HuH-7 (cell line): Measurements from ENCODE around the gene OPN1LW.
"Not testable (repeated sequence)": the region's sequence is repeated elsewhere in the genome, so short reads cannot be mapped to it uniquely, and the experiment has no call there.

Experiments used
- DNase-seq: peaks from one replicate; pipeline ENCODE4 v3.0.0; 2011; ENCODE audit warnings: low spot score

The OPN1LW gene

DNA sequence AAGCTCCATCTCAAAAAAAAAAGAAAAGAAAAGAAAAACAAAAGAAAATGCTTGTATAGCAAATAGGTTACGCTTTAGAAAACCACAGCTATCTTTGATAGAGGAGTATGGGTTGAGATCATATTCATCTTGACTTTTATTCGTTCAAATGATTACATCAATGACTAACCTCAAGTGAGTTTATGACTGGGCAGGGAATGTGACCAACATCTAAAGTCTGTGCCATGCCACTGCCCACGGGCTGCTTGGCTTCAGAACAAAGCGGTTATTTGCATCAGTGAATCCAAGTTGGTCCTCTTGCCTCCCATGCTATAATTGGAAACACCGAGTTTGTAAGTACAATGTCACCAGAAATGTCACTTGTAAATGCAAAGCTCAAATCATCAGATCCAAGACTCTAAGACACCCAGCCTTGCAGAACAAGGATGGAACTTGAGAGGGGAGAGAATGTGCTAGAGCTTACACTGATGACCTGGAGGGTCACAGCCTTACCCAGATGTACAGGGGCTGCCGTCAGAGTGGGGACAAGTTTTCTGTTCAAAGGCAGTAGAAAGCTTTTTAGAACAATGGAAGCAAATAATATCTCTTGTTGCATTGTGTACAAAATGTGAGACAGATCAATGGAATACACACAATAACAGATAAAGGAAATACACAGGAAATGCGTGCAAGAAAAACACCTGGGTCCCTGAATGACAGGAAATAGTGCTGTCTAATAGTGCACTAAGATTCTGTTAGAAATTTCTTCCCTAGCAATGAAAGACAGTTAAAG is 8.4 kb upstream of the OPN1LW start:
- DNase-seq, result no peak

DNA sequence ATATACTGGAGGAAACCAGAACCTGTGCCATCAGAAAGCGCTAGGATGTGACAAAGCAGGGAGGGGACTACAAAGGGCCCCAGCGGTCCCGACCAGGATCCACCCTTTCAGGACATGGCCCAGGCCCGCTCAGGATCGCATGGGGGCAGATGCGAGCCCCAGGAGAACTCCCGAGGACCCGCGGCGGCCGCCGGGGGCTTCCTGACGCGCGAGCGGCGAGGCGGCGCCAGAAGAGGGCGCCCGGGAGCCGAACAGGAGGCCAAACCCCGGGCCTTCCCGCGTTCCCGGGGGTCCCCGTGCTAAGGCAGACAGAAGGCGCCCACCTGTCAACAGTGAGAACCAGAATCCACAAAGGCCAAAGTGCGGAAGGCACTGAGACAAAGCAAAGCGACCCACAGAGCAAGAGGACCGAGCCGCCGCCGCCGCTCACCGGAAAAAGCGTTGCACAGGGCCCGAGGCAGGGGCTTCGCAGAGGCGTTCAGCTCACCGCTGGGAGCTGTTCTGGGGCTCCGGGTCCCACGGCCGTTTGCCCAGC is 7.3 kb upstream of the OPN1LW start:
- peak; percentile 75 for DNase-seq

DNA sequence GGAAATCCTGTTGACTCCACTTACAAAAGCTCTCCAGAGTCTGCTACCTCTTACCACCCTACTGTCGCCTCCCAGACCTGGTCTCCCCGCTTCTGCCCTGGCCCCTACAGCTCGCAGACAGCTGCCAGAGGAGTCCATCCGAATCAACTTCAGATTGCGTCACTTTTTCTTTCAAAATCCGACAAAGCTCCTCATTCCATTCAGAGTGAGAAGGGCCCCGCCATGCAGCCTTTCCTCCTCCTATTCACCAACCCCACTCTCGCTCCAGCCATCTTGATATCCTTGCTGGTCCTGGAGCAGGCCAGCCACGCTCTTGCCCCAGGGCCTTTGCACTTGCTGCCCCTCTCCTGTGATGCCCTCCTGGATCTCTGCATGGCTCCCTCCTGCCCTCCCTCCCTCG is 5.2 kb upstream of the OPN1LW start:
- no peak for DNase-seq

DNA sequence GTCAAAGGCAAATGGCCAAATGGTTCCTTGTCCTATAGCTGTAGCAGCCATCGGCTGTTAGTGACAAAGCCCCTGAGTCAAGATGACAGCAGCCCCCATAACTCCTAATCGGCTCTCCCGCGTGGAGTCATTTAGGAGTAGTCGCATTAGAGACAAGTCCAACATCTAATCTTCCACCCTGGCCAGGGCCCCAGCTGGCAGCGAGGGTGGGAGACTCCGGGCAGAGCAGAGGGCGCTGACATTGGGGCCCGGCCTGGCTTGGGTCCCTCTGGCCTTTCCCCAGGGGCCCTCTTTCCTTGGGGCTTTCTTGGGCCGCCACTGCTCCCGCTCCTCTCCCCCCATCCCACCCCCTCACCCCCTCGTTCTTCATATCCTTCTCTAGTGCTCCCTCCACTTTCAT is 3.8 kb upstream of the OPN1LW start:
- no peak for DNase-seq

DNA sequence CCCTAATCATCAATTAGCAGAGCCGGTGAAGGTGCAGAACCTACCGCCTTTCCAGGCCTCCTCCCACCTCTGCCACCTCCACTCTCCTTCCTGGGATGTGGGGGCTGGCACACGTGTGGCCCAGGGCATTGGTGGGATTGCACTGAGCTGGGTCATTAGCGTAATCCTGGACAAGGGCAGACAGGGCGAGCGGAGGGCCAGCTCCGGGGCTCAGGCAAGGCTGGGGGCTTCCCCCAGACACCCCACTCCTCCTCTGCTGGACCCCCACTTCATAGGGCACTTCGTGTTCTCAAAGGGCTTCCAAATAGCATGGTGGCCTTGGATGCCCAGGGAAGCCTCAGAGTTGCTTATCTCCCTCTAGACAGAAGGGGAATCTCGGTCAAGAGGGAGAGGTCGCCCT is 3.3 kb upstream of the OPN1LW start:
- DNase-seq, result no peak

DNA sequence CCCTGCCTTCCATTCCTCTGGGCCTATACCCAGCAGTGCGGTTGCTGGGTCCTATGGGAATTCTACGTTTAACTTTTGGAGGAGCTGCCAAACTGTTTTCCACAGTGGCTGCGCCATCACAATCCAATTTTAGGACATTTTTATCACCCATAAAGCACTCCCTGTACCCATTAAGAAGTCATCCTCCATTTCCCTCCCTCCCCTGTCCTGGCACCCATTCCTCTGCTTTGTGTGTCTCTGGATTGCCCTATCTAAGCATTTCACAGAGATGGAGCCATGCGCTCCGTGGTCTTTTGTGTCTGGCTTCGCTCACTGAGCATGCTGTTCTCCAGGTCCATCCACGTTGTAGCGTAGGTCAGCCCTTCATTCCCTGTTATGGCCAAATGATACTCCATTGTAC is 1.7 kb upstream of the OPN1LW start:
- DNase-seq, result no peak

DNA sequence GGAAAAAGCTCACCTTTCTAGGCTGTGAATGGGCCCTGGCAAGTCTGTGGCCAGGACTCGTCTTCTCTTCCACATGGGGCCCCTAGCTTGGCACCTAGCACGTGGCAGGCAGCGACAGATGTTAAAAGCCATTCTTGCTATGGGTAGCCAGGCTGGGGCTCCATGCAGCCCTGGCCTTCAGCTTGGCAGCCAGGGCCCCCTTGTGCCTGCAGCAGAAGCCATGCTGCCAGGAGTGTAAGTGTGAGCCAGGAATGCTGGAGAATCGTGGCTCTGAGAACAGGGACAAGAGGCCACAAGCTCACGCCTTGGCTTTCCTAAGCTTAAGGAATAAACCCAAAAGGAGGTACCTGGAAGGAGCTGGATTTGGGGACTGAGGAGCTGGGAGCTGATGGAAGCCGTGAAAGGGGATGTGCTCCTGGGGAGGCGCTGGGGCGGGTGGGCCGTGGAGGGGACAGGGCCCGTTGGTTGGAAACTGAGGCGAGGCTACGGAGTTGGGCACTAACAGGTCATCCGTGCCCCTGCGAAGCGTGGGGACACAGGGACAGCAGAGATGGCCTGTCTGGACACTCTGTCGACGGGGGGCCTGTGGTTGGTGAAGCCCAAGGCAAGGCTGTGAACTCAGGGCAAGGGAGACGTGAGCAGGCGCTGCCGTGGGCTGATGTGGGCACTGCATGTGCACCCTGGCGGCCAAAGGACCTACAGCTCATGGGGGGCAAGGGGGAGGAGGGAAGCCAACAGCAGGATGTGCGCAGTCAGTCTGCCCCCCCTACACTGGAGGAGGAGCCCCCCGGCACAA is 895 bp upstream of the OPN1LW start:
- no peak for DNase-seq

DNA sequence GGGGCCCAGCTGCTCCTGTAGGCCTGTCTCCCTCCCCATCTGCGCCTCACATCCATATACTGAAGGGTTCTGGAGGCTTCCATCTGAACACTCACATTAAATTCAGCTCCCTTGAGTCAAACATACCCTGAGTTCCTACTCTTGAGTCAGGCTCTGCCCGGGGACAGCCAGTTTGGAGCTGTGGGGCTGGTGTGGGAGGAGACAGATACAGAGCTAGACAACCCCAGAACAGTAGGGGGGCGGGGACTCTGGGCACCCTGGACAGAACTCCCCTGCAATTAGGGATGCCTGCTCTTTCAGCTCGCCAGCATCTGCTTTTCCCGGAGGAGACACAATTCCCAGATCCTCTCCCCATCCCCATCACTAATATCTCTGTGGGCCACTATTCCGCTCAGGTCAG is 7.0 kb downstream of the OPN1LW start:
- DNase-seq, result not testable (repeated sequence)

DNA sequence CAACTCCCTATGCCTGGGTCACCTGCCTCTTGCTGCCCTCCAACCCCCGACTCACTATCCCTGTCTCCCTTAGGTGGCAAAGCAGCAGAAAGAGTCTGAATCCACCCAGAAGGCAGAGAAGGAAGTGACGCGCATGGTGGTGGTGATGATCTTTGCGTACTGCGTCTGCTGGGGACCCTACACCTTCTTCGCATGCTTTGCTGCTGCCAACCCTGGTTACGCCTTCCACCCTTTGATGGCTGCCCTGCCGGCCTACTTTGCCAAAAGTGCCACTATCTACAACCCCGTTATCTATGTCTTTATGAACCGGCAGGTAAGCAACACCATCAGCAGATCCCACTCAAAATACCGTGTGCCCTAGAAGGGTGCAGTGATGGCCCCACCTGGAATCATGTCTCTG is 12.2 kb downstream of the OPN1LW start:
- DNase-seq, result not testable (repeated sequence)

DNA sequence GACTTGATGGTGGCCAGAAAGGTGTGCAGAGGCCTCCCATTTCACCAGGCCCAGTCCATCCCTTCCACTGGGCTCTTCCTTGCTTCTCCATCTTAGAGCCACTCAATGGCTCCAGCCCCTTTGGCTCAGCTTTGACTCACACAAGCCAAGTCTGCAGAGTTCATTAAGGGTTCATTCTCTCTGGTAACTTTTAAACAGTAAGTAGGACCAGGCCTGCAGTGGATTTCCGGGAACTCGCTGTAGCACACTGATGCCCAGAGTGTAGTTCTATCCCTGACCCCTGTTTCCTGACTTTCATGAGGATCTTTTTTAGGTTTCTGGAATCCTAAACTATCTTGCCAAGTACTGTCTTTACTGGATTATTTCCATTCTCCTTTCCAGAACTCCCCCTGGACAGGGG is 13.2 kb downstream of the OPN1LW start:
- not testable (repeated sequence) for DNase-seq

DNA sequence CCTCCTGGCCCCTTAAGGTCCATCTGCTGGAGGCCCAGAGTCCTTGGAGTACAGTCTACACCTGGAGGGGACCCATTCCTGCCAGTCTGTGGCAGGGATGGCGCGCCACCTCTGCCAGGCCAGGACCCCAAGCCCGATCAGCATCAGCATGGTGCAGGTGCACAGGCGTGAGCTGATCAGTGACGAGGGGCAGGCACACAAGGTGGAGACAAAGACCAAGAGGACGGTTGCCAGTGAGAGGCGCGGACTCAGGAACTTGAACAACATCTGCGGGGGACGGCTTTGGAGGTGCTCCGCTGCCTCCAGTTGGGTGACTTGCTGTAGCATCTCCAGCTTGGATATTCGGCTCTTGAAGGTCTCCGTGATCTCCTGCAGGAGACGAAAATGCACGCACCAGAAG is 15.3 kb downstream of the OPN1LW start:
- DNase-seq, result not testable (repeated sequence)

DNA sequence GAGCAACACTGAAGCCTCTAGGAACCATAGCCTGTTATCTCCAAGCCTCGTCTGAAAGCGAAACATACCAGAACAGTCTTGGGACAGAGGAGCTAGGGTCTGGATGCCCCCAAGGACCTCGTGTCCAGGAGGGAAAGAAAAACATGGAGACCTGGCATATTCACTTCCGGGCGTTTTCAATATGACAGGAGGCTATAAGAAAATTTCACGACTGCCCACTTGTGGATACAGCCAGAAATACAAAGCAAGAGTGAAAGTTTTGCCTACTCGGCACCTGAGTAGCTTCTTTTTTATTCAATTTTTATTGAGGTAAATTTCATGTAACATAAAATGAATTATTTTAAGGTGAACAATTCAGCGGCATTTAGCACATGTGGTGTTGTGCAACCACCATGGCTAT is 20.9 kb downstream of the OPN1LW start:
- not testable (repeated sequence) for DNase-seq

DNA sequence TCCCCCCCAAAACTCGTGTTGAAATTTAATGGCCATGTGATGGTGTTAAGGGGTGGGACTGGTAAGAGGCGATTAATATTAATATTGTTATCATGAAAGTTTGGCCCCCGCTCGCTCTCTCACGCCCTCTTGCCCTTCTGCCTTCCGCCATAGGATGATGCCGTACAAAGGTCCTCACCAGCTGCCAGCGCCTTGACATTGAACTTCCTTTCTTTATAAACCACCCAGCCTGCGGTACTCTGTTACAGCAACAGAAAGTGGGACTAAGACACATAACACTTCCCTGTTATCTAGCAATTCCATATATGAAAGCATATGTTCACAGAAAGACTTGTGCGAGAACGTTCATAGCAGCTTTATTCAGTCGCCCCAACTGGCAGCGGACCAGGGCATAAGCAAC is 24.3 kb downstream of the OPN1LW start:
- DNase-seq, result not testable (repeated sequence)

DNA sequence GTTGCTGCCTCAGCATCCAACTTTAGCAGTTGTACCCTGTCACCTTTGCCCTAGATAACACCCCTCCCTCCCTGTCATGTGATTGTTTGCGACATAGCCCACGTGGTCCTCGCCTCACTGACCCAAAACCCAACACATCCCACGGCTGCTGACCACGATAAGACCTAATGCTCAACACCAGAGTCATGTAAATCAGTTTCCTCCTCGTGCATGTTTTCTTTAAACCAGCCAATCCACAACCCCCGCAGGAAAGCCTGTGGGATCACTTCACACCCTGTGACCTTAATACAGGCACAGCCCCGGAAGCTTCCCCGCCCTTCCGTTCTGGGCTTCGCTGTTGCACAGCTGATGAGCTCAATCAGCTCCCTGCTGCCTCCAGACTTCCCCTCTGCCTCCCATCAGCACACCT is 28.5 kb downstream of the OPN1LW start:
- DNase-seq, result not testable (repeated sequence)

DNA sequence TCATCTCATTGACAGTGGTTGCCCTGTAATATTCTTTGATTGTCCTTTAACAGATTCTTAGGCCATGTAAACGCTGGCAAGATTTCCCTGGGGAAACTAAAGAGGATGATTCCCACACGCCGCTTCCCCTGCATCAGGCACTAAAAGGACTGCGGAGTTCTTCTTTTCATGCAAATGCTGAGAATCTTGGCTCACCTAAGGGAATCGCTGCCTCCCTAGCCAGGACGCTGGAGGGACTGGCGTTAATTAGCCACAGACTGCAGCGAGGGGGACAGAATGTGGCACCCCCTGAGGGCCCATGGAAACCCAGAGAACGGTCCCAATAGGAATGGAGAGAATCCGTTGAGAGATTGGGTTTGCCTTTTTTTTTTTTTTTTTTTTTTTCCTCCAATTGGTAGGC is 30.3 kb downstream of the OPN1LW start:
- DNase-seq, result not testable (repeated sequence)

DNA sequence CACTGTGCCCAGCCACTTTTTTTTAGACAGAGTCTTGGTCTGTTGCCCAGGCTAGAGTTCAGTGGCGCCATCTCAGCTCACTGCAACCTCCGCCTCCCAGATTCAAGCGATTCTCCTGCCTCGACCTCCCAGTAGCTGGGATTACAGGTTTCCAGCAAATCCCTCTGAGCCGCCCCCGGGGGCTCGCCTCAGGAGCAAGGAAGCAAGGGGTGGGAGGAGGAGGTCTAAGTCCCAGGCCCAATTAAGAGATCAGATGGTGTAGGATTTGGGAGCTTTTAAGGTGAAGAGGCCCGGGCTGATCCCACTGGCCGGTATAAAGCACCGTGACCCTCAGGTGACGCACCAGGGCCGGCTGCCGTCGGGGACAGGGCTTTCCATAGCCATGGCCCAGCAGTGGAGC is 38.3 kb downstream of the OPN1LW start, which contains the start of gene OPN1MW:
OPN1MW (plus strand) TSS at position 301 of the 400 bp plus-strand sequence; CDS start at position 383, 82 bp downstream.
- not testable (repeated sequence) for DNase-seq

DNA sequence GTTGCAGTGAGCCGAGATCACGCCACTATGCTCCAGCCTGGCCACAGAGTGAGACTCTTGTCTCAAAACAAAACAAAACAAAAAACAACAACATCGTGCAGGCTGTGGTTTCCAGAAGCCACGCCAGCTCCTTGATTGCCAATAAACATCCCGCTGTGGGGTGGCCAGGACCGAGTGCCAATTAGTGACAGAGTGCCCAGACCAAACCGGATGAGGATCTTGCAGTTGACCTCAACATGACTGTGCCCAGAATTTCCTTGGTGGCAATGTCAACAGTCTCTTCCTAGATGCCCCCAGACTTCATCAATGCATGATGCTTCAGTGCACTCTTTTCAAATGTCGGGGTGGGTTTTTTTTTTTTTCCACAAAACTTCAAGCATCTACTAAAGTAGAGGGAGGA is 39.8 kb downstream of the OPN1LW start:
- DNase-seq, result not testable (repeated sequence)

DNA sequence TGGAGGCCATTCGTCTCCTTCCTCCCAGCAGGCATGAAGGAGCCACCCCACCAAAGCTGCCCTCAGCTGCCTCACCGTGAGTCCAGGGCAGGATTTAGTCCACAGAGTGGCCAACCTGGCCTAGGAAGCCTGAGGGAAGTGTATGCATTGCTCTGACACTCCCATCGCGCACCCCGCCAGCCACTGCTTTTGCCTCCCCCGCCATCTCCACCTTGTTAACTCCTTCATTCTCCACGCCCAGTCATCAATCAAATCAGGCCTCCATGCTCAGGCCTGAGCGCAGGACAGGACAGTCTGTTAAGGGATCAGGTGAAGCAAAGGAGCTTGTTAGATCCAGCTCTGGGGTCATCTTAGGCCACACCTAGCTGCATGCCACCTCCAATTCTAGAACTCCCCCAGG is 48.8 kb downstream of the OPN1LW start:
- not testable (repeated sequence) for DNase-seq

DNA sequence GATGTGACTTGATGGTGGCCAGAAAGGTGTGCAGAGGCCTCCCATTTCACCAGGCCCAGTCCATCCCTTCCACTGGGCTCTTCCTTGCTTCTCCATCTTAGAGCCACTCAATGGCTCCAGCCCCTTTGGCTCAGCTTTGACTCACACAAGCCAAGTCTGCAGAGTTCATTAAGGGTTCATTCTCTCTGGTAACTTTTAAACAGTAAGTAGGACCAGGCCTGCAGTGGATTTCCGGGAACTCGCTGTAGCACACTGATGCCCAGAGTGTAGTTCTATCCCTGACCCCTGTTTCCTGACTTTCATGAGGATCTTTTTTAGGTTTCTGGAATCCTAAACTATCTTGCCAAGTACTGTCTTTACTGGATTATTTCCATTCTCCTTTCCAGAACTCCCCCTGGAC is 50.3 kb downstream of the OPN1LW start:
- not testable (repeated sequence) for DNase-seq

DNA sequence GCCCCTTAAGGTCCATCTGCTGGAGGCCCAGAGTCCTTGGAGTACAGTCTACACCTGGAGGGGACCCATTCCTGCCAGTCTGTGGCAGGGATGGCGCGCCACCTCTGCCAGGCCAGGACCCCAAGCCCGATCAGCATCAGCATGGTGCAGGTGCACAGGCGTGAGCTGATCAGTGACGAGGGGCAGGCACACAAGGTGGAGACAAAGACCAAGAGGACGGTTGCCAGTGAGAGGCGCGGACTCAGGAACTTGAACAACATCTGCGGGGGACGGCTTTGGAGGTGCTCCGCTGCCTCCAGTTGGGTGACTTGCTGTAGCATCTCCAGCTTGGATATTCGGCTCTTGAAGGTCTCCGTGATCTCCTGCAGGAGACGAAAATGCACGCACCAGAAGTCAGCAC is 52.4 kb downstream of the OPN1LW start:
- not testable (repeated sequence) for DNase-seq
